Measurements from ENCODE around the gene HSD17B2. TPM values are rescaled to one million over a fixed set of nuclear protein-coding genes. Genes with fewer than 3 reads are reported as not detected.

Gene HSD17B2
- total RNA-seq, 4 donors from 2014 or later = 0.22 to 0.29 TPM; not detected in 2

- Histone ChIP-seq H3K4me3 (no peak overlapping the region), H3K36me3 (no peaks in the 10 kb centered on the region), H3K4me1 (no peaks in the 10 kb centered on the region), H3K27ac (no peak overlapping the region), H3K9me3 (no peaks in the 10 kb centered on the region), H3K27me3 (no peaks in the 10 kb centered on the region)
- intact Hi-C loops (cut with DNase I; ENCODE audit: low total_unique reads) (no loop called here), in situ Hi-C loops (cut with MboI; ENCODE audit: low sequenced_read_pairs in 4 of 4) (loop anchor here in 1 of 4 donors (25.0 kb wide), 1 partner anchor 108 kb away; no protein-coding TSS in a partner anchor)
- DNase-seq = no peak
- ATAC-seq = no peak
- TF ChIP-seq CTCF (IDR thresholded peaks at IDR 0.05 in 4 of 5, conservative IDR thresholded peaks at IDR 0.05 in 1 of 5) (no peak), POLR2A (IDR thresholded peaks at IDR 0.05) (no peak)
Observed at GRCh38 chr16:82004601-82005000, 30.5 kb upstream of the HSD17B2 start.

GRCh38 chr16:82005027-82005830 lies 29.8 kb upstream of the HSD17B2 start:
- intact Hi-C loops (cut with DNase I; ENCODE audit: low total_unique reads) = no loop called here
- ATAC-seq (no peak), DNase-seq (no peak)
- no peaks in the 10 kb centered on the region for H3K4me1 ChIP-seq
- no peak overlapping the region for H3K27ac ChIP-seq
- H3K9me3 ChIP-seq = no peaks in the 10 kb centered on the region
- no peak overlapping the region for H3K4me3 ChIP-seq
- no peaks in the 10 kb centered on the region for H3K36me3 ChIP-seq
- TF ChIP-seq CTCF (IDR thresholded peaks at IDR 0.05 in 4 of 5, conservative IDR thresholded peaks at IDR 0.05 in 1 of 5) = no peak
- no peak for TF ChIP-seq POLR2A (IDR thresholded peaks at IDR 0.05)
- in situ Hi-C loops (cut with MboI; ENCODE audit: low sequenced_read_pairs in 4 of 4) = loop anchor here in 1 of 4 donors (25.0 kb wide), 1 partner anchor 107 kb away; no protein-coding TSS in a partner anchor
- no peaks in the 10 kb centered on the region for H3K27me3 ChIP-seq

GRCh38 chr16:82006036-82006435 lies 29.0 kb upstream of the HSD17B2 start:
- Histone ChIP-seq H3K9me3 (no peaks in the 10 kb centered on the region), H3K36me3 (no peaks in the 10 kb centered on the region), H3K4me1 (no peaks in the 10 kb centered on the region), H3K27me3 (peaks cover 0 to 5% (median 0%) of the 10 kb centered on the region in 3 donors), H3K27ac (no peak overlapping the region), H3K4me3 (no peak overlapping the region)
- TF ChIP-seq POLR2A (IDR thresholded peaks at IDR 0.05) (no peak), CTCF (IDR thresholded peaks at IDR 0.05 in 4 of 5, conservative IDR thresholded peaks at IDR 0.05 in 1 of 5) (no peak)
- ATAC-seq (no peak), DNase-seq (no peak)
- intact Hi-C loops (cut with DNase I; ENCODE audit: low total_unique reads) = no loop called here
- in situ Hi-C loops (cut with MboI; ENCODE audit: low sequenced_read_pairs in 4 of 4) = loop anchor here in 1 of 4 donors (25.0 kb wide), 1 partner anchor 106 kb away; no protein-coding TSS in a partner anchor

GRCh38 chr16:82007189-82007588 lies 27.9 kb upstream of the HSD17B2 start:
- H3K9me3 ChIP-seq = no peaks in the 10 kb centered on the region
- peaks cover 0 to 8% (median 0%) of the 10 kb centered on the region in 3 donors for H3K27me3 ChIP-seq
- H3K27ac ChIP-seq = no peak overlapping the region
- ATAC-seq = no peak
- H3K36me3 ChIP-seq = no peaks in the 10 kb centered on the region
- in situ Hi-C loops (cut with MboI; ENCODE audit: low sequenced_read_pairs in 4 of 4) (loop anchor here in 1 of 4 donors (25.0 kb wide), 1 partner anchor 105 kb away; no protein-coding TSS in a partner anchor), intact Hi-C loops (cut with DNase I; ENCODE audit: low total_unique reads) (no loop called here)
- H3K4me1 ChIP-seq = no peaks in the 10 kb centered on the region
- no peak for DNase-seq
- no peak overlapping the region for H3K4me3 ChIP-seq
- TF ChIP-seq CTCF (IDR thresholded peaks at IDR 0.05 in 4 of 5, conservative IDR thresholded peaks at IDR 0.05 in 1 of 5) (no peak), POLR2A (IDR thresholded peaks at IDR 0.05) (no peak)

Measured in gastrocnemius medialis (tissue), 4 donors.